Activated CD8-positive, alpha-beta memory T cell treated with anti-CD3 and anti-CD28 coated beads for 1 hour (primary cell): ENCODE results near the gene KIAA0319L.
"Not testable (repeated sequence)": the region's sequence is repeated elsewhere in the genome, so short reads cannot be mapped to it uniquely, and the experiment has no call there.

Source experiments
- DNase-seq, 2 donors: peaks; one replicate each; pipeline ENCODE4 v3.0.0-alpha.2; 2020; ENCODE audit warnings: low read depth in 1 of 2; ENCODE audit errors: extremely low read depth in 1 of 2

KIAA0319L gene

GRCh38 chr1:35499231-35499630, 58.0 kb downstream of the KIAA0319L start:
- no peak for DNase-seq

- no peak for DNase-seq
These were observed 59.6 kb downstream of the KIAA0319L start for GRCh38 chr1:35497571-35497970.

- DNase-seq, result no peak
These were observed 67.0 kb downstream of the KIAA0319L start for GRCh38 chr1:35490250-35490649.

GRCh38 chr1:35488336-35488735, 68.9 kb downstream of the KIAA0319L start:
- DNase-seq, result no peak

GRCh38 chr1:35486858-35487408, 70.3 kb downstream of the KIAA0319L start:
- no peak for DNase-seq

GRCh38 chr1:35481229-35481628, 76.0 kb downstream of the KIAA0319L start:
- DNase-seq, result no peak

GRCh38 chr1:35477870-35478269, 79.3 kb downstream of the KIAA0319L start:
- DNase-seq, result no peak

- DNase-seq, result no peak
These were observed 81.1 kb downstream of the KIAA0319L start for GRCh38 chr1:35475856-35476674.

- no peak for DNase-seq
These were observed 81.8 kb downstream of the KIAA0319L start for GRCh38 chr1:35475356-35475755.

- not testable (repeated sequence) for DNase-seq
These were observed 84.0 kb downstream of the KIAA0319L start for GRCh38 chr1:35473216-35473615.

GRCh38 chr1:35470977-35471613, 86.1 kb downstream of the KIAA0319L start:
- no peak for DNase-seq

- no peak for DNase-seq
These were observed 91.1 kb downstream of the KIAA0319L start for GRCh38 chr1:35466120-35466519.

GRCh38 chr1:35463749-35464148, 93.5 kb downstream of the KIAA0319L start:
- not testable (repeated sequence) for DNase-seq

- DNase-seq, result no peak
These were observed 94.0 kb downstream of the KIAA0319L start for GRCh38 chr1:35463232-35463631.

GRCh38 chr1:35461966-35462651, 95.1 kb downstream of the KIAA0319L start:
- DNase-seq, result no peak

GRCh38 chr1:35460796-35461195, 96.4 kb downstream of the KIAA0319L start:
- DNase-seq, result no peak

- DNase-seq, result no peak
These were observed 102.6 kb downstream of the KIAA0319L start for GRCh38 chr1:35454616-35455015.

- DNase-seq, result no peak
These were observed 103.0 kb downstream of the KIAA0319L start for GRCh38 chr1:35454176-35454575.

GRCh38 chr1:35453031-35453430, 104.2 kb downstream of the KIAA0319L start:
- no peak for DNase-seq

- DNase-seq, result no peak
These were observed 105.0 kb downstream of the KIAA0319L start for GRCh38 chr1:35452106-35452774.

GRCh38 chr1:35451125-35451528, 106.1 kb downstream of the KIAA0319L start:
- DNase-seq, result peak; percentile 51 to 66
